GM12878 (cell line): ENCODE data around the gene GLOD5. TPM values are rescaled to one million over a fixed set of nuclear protein-coding genes. Genes with fewer than 3 reads are reported as not detected.

Experiments used
- ATAC-seq: fragments of 200-7000 bp; cut with Tn5 transposase; 3 replicates; pipeline ENCODE4 v1.9.1; 2020; ENCODE audit warnings: mild to moderate bottlenecking, moderate library complexity
- BruUV-seq: library from RNA; stranded (reverse); fragments of 400-500 nt; replicated peaks from 2 replicates; lab custom pipeline; 2021; lab: Mats Ljungman, UMichigan
- CTCF ChIA-PET: fragments of 300-600 bp; sonication (Branson Sonifier 250); formaldehyde crosslinking; extraction: SDS; loops from one replicate; lab custom pipeline; 2021; ENCODE audit warnings: inconsistent platforms; lab: Yijun Ruan, JAX
- POLR2A ChIA-PET: fragments of 350-600 bp; formaldehyde crosslinking; extraction: SDS; loops from one replicate; lab custom pipeline; 2021; ENCODE audit warnings: inconsistent platforms; lab: Charles Lee
- RAD21 ChIA-PET: fragments of 300-600 bp; sonication (Branson Sonifier 250); formaldehyde crosslinking; loops from one replicate; lab custom pipeline; 2023; ENCODE audit warnings: antibody characterized with exemption; ENCODE audit not compliant: unreplicated experiment; lab: Charles Lee
- SMC1A ChIA-PET: fragments of 300-600 bp; sonication (Branson Sonifier 250); formaldehyde crosslinking; loops from one replicate; lab custom pipeline; 2023; ENCODE audit not compliant: unreplicated experiment, uncharacterized antibody; lab: Charles Lee
- DNase-seq: peaks from one replicate; pipeline ENCODE4 v3.0.0-alpha.2; 2011; ENCODE audit warnings: low read depth, low spot score
- FAIRE-seq: peaks from 3 replicates; lab custom pipeline; 2011; peaks lifted over from hg19 to GRCh38; lab: Jason Lieb, UNC
- H2AFZ ChIP-seq: 2 replicates; pipeline ENCODE4 v1.6.0; 2011; ENCODE audit warnings: low read depth, low read length, control low read depth; ENCODE audit not compliant: control insufficient read depth
- H3K27ac ChIP-seq: 2 replicates; pipeline ENCODE4 v1.5.1; 2011; ENCODE audit warnings: control low read depth; ENCODE audit not compliant: control insufficient read depth, insufficient read depth
- H3K27me3 ChIP-seq, 2 experiments: replicated peaks in 1 of 2; 2 replicates each; pipeline versions ENCODE4 v1.6.0 to v1.6.1; 2011; ENCODE audit warnings: low read length in 1 of 2; ENCODE audit not compliant: control insufficient read depth in 2 of 2, insufficient read depth in 2 of 2
- H3K36me3 ChIP-seq, 2 experiments: 2 replicates each; pipeline ENCODE4 v1.5.1; 2011; ENCODE audit warnings: low read length in 1 of 2; ENCODE audit not compliant: control insufficient read depth in 2 of 2, insufficient read depth in 2 of 2
- H3K4me1 ChIP-seq: 2 replicates; pipeline ENCODE4 v1.6.1; 2011; ENCODE audit warnings: mild to moderate bottlenecking, low read length, moderate library complexity, mixed read lengths; ENCODE audit not compliant: control insufficient read depth, insufficient read depth
- H3K4me2 ChIP-seq: 2 replicates; pipeline ENCODE4 v1.6.0; 2011; ENCODE audit warnings: control low read depth; ENCODE audit not compliant: control insufficient read depth, insufficient read depth
- H3K4me3 ChIP-seq: fragments of 200-600 bp; sonication (generic); 2 replicates; pipeline ENCODE4 v1.5.1; 2016
- H3K79me2 ChIP-seq: 2 replicates; pipeline ENCODE4 v1.6.0; 2011; ENCODE audit warnings: low read length; ENCODE audit not compliant: control insufficient read depth, insufficient read depth
- H3K9ac ChIP-seq: 2 replicates; pipeline ENCODE4 v1.8.0; 2011; ENCODE audit warnings: low read length, control low read depth, mixed read lengths; ENCODE audit not compliant: control insufficient read depth, insufficient read depth
- H3K9me3 ChIP-seq: replicated peaks from 3 replicates; pipeline ENCODE4 v1.5.1; 2011; ENCODE audit warnings: mild to moderate bottlenecking, low read length; ENCODE audit not compliant: control insufficient read depth, insufficient read depth
- H4K20me1 ChIP-seq: 2 replicates; pipeline ENCODE4 v1.6.0; 2011; ENCODE audit not compliant: control insufficient read depth, insufficient read depth
- BACH1 ChIP-seq: fragments of 450-650 bp; IDR thresholded peaks from 2 replicates; pipeline ENCODE4 v1.6.1; 2017; ENCODE audit warnings: mild to moderate bottlenecking, borderline replicate concordance
- BCL11A ChIP-seq: IDR thresholded peaks from 2 replicates; pipeline ENCODE4 v1.6.1; 2011; ENCODE audit warnings: low read depth, low read length
- IKZF2 ChIP-seq, 2 experiments: fragments of 450-650 bp; IDR thresholded peaks; 2 replicates each; pipeline ENCODE4 v1.6.1; 2017; ENCODE audit warnings: mild to moderate bottlenecking in 2 of 2, moderate library complexity in 2 of 2
- KLF5 ChIP-seq: fragments of 450-650 bp; IDR thresholded peaks from 2 replicates; pipeline ENCODE4 v1.6.1; 2014; ENCODE audit warnings: mild to moderate bottlenecking; ENCODE audit not compliant: partially characterized antibody
- NFXL1 ChIP-seq: fragments of 450-650 bp; IDR thresholded peaks from 2 replicates; pipeline ENCODE4 v1.6.1; 2017; ENCODE audit warnings: antibody characterized with exemption, mild to moderate bottlenecking, borderline replicate concordance
- NRF1 ChIP-seq: conservative IDR thresholded peaks from 2 replicates; pipeline ENCODE4 v1.6.1; 2011; ENCODE audit warnings: mild to moderate bottlenecking, low read depth, low read length, improper control_type of control experiment
- RAD51 ChIP-seq: fragments of 450-650 bp; IDR thresholded peaks from 2 replicates; pipeline ENCODE4 v1.6.1; 2016; ENCODE audit warnings: moderate library complexity, mild to moderate bottlenecking, inconsistent platforms
- RB1 ChIP-seq: fragments of 450-650 bp; formaldehyde crosslinking; IDR thresholded peaks from 2 replicates; pipeline ENCODE4 v1.6.1; 2017; ENCODE audit warnings: mild to moderate bottlenecking, borderline replicate concordance
- RUNX3 ChIP-seq: IDR thresholded peaks from 2 replicates; pipeline ENCODE4 v1.6.1; 2012; ENCODE audit warnings: low read length, inconsistent platforms
- USF2 ChIP-seq: IDR thresholded peaks from 2 replicates; pipeline ENCODE4 v1.6.1; 2011; ENCODE audit warnings: low read depth, low read length, improper control_type of control experiment, borderline replicate concordance
- ZNF217 ChIP-seq: fragments of 450-650 bp; IDR thresholded peaks from 2 replicates; pipeline ENCODE4 v1.6.1; 2017; ENCODE audit warnings: antibody characterized with exemption, mild to moderate bottlenecking
- ZNF24 ChIP-seq: fragments of 450-650 bp; IDR thresholded peaks from 2 replicates; pipeline ENCODE4 v1.6.1; 2017; ENCODE audit warnings: antibody characterized with exemption, mild to moderate bottlenecking
- ZNF274 ChIP-seq: IDR thresholded peaks from one replicate; pipeline ENCODE4 v1.8.0; 2011; ENCODE audit not compliant: insufficient read length, insufficient read depth
- WGBS: methylation state at CpG from one replicate; pipeline ENCODE4 v1.1.6; 2016; ENCODE audit warnings: low lambda C conversion rate; ENCODE audit not compliant: insufficient replicate concordance, insufficient coverage; ENCODE audit errors: missing lambda C conversion rate; 5-methylcytosine and 5-hydroxymethylcytosine counted together
- in situ Hi-C: fragments of 300-500 bp; cut with MboI; formaldehyde crosslinking; loops from 9 replicates; pipeline ENCODE4 v1.14.3; 2018; ENCODE audit warnings: mixed read lengths
- intact Hi-C: fragments of 100-400 bp; cut with micrococcal nuclease; formaldehyde crosslinking; loops from one replicate; pipeline ENCODE4 v1.14.2; 2022; ENCODE audit not compliant: unreplicated experiment
- polyA plus RNA-seq, 11 experiments: library from polyadenylated mRNA; depleted of rRNA in 4 of 11; unstranded in 6 of 11; stranded (reverse) in 5 of 11; fragments of >200 nt; fragmentation: Nextera tagmentation in 4 of 11; fragmentation: Illumina TruSeq in 1 of 11; extraction: Ambion mirVana in 4 of 11; extraction: Trizol in 1 of 11; gene quantifications; 1 replicate in 1 of 11; 2 replicates in 10 of 11; pipeline versions ENCODE4 v1.2.1 to v1.2.3, GENCODE V29; 2011 to 2016; ENCODE audit warnings: inconsistent platforms in 2 of 11, missing spikeins in 2 of 11, low read depth in 1 of 11
- total RNA-seq, 4 experiments: library from RNA; depleted of rRNA in 3 of 4; stranded (reverse); fragments of >200 nt in 3 of 4; fragmentation: Illumina TruSeq in 1 of 4; extraction: Trizol in 1 of 4; gene quantifications; 2 replicates each; pipeline versions ENCODE4 v1.2.1 to v1.2.3, GENCODE V29; 2013 to 2021
- TF ChIP-seq, protein P1 (sequence below): fragments of 450-650 bp; IDR thresholded peaks from 2 replicates; pipeline ENCODE4 v1.6.1; 2017; ENCODE audit warnings: mild to moderate bottlenecking, moderate library complexity
- TF ChIP-seq, protein P2 (sequence below): fragments of 450-650 bp; IDR thresholded peaks from 2 replicates; pipeline ENCODE4 v1.6.1; 2018; ENCODE audit warnings: borderline replicate concordance, mild to moderate bottlenecking; ENCODE audit not compliant: partially characterized antibody

The GLOD5 gene
- total and polyA plus RNA-seq, 10 of the 15 experiments (the other 5 are each of a cell fraction or from before 2014, with no cell fraction given): not detected

GRCh38 chrX:48813644-48814043 is 52.1 kb downstream of the GLOD5 start:
- no peak overlapping the region for H3K4me3 ChIP-seq
- intact Hi-C loops: no loop called here
- in situ Hi-C loops: no loop called here
- H3K36me3 ChIP-seq: no peaks in the 10 kb centered on the region
- BruUV-seq: no TSS peak
- ATAC-seq: no peak
- POLR2A ChIA-PET: no interaction called here
- no peak for DNase-seq
- FAIRE-seq: no peak
- RAD21 ChIA-PET: no interaction called here
- SMC1A ChIA-PET: no interaction called here
- H3K79me2 ChIP-seq: no peaks in the 10 kb centered on the region
- H2AFZ ChIP-seq: no peak overlapping the region
- H3K27ac ChIP-seq: no peak overlapping the region
- no peaks in the 10 kb centered on the region for H4K20me1 ChIP-seq
- H3K4me1 ChIP-seq: no peaks in the 10 kb centered on the region
- H3K9me3 ChIP-seq: no peaks in the 10 kb centered on the region
- WGBS: 90% methylated on average over 8 of the region's 8 CpGs
- H3K9ac ChIP-seq: no peak overlapping the region
- CTCF ChIA-PET: interaction anchor here (1.2 kb wide), 1 partner anchor 133 kb away, joined by 3 read pairs; no protein-coding TSS in a partner anchor
- no peaks in the 10 kb centered on the region for H3K27me3 ChIP-seq
- H3K4me2 ChIP-seq: no peak overlapping the region
- TF ChIP-seq BACH1 (no peak), NFXL1 (no peak), NRF1 (no peak), ZNF217 (no peak), ZNF24 (no peak), USF2 (no peak), IKZF2 (IDR thresholded peaks at IDR 0.05) (no peak), RUNX3 (no peak), ZNF274 (no peak), BCL11A (no peak), RB1 (no peak), KLF5 (no peak), RAD51 (no peak)
- TF ChIP-seq, protein P1, sequence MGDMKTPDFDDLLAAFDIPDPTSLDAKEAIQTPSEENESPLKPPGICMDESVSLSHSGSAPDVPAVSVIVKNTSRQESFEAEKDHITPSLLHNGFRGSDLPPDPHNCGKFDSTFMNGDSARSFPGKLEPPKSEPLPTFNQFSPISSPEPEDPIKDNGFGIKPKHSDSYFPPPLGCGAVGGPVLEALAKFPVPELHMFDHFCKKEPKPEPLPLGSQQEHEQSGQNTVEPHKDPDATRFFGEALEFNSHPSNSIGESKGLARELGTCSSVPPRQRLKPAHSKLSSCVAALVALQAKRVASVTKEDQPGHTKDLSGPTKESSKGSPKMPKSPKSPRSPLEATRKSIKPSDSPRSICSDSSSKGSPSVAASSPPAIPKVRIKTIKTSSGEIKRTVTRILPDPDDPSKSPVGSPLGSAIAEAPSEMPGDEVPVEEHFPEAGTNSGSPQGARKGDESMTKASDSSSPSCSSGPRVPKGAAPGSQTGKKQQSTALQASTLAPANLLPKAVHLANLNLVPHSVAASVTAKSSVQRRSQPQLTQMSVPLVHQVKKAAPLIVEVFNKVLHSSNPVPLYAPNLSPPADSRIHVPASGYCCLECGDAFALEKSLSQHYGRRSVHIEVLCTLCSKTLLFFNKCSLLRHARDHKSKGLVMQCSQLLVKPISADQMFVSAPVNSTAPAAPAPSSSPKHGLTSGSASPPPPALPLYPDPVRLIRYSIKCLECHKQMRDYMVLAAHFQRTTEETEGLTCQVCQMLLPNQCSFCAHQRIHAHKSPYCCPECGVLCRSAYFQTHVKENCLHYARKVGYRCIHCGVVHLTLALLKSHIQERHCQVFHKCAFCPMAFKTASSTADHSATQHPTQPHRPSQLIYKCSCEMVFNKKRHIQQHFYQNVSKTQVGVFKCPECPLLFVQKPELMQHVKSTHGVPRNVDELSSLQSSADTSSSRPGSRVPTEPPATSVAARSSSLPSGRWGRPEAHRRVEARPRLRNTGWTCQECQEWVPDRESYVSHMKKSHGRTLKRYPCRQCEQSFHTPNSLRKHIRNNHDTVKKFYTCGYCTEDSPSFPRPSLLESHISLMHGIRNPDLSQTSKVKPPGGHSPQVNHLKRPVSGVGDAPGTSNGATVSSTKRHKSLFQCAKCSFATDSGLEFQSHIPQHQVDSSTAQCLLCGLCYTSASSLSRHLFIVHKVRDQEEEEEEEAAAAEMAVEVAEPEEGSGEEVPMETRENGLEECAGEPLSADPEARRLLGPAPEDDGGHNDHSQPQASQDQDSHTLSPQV: no peak
- TF ChIP-seq, protein P2, sequence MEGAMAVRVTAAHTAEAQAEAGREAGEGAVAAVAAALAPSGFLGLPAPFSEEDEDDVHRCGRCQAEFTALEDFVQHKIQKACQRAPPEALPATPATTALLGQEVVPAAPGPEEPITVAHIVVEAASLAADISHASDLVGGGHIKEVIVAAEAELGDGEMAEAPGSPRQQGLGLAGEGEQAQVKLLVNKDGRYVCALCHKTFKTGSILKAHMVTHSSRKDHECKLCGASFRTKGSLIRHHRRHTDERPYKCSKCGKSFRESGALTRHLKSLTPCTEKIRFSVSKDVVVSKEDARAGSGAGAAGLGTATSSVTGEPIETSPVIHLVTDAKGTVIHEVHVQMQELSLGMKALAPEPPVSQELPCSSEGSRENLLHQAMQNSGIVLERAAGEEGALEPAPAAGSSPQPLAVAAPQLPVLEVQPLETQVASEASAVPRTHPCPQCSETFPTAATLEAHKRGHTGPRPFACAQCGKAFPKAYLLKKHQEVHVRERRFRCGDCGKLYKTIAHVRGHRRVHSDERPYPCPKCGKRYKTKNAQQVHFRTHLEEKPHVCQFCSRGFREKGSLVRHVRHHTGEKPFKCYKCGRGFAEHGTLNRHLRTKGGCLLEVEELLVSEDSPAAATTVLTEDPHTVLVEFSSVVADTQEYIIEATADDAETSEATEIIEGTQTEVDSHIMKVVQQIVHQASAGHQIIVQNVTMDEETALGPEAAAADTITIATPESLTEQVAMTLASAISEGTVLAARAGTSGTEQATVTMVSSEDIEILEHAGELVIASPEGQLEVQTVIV: no peak
